ENCODE data around the gene WIPF1.

WIPF1 gene

DNA sequence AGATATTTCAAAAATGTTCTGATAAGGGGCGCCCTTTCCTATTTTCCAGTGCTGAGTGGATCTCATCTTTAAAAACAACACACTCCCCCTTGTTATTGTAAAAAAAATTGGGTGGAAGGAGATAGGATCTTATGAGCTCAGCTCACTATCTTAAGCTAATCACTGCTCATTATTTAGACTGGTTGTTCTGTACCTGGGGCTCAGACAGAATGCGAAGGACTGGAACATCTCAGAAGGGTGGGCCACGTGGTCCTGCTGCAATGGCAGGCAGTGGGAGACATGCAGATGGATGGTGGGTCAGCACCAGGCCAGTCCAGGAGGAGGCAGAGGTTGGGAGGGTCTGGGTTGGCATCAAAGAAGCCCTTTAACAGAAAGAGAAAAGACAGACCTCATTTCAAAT lies 62.5 kb downstream of the WIPF1 start:
- Histone ChIP-seq H3K36me3 (ENCODE audit: control insufficient read depth, low read length) (no peaks in the 10 kb centered on the region), H3K79me2 (ENCODE audit: control insufficient read depth, low read length) (no peaks in the 10 kb centered on the region), H3K4me3 (ENCODE audit: low read length) (no peak overlapping the region), H3K9me3 (ENCODE audit: control insufficient read depth, insufficient read depth, low read length) (no peaks in the 10 kb centered on the region), H3K4me2 (ENCODE audit: low read length) (no peak overlapping the region), H3K4me1 (ENCODE audit: control insufficient read depth, low read length) (no peaks in the 10 kb centered on the region), H3K27ac (ENCODE audit: low read depth, low read length) (no peak overlapping the region), H3K27me3 (ENCODE audit: control insufficient read depth, low read length) (peaks cover 4% of the 10 kb centered on the region), H4K20me1 (ENCODE audit: control insufficient read depth, insufficient read depth, low read depth, low read length) (no peaks in the 10 kb centered on the region), H3F3A (ENCODE audit: control insufficient read depth, insufficient read depth) (no peaks in the 10 kb centered on the region), H3K9me2 (replicated peaks; ENCODE audit: control insufficient read depth, low read length) (no peaks in the 10 kb centered on the region)
- no peak for TF ChIP-seq EZH2phosphoT487 (IDR thresholded peaks at IDR 0.05; ENCODE audit: borderline replicate concordance, low read length)
- TF ChIP-seq, protein P1, sequence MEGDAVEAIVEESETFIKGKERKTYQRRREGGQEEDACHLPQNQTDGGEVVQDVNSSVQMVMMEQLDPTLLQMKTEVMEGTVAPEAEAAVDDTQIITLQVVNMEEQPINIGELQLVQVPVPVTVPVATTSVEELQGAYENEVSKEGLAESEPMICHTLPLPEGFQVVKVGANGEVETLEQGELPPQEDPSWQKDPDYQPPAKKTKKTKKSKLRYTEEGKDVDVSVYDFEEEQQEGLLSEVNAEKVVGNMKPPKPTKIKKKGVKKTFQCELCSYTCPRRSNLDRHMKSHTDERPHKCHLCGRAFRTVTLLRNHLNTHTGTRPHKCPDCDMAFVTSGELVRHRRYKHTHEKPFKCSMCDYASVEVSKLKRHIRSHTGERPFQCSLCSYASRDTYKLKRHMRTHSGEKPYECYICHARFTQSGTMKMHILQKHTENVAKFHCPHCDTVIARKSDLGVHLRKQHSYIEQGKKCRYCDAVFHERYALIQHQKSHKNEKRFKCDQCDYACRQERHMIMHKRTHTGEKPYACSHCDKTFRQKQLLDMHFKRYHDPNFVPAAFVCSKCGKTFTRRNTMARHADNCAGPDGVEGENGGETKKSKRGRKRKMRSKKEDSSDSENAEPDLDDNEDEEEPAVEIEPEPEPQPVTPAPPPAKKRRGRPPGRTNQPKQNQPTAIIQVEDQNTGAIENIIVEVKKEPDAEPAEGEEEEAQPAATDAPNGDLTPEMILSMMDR (IDR thresholded peaks at IDR 0.05; ENCODE audit: low read depth, low read length, poor library complexity, severe bottlenecking) = no peak

DNA sequence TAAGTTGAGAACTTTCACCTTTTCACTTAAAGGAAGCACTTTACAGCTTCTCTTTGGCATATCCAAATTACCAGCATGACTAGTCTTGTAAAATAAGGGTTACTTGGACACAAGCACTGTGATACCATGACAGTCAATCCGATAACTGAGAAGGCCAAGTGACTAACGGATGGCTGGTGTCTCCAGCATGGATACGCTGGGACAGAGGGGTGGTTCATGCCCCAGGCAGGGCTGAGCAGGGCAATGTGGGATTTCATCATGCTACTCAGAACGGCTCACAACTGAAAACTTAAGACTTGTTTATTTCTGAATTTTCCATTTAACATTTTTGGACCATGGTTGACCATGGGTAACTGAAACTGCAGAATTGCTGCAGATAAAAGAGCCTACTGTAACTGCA lies 67.7 kb downstream of the WIPF1 start:
- no peaks in the 10 kb centered on the region for H3K9me3 ChIP-seq (ENCODE audit: control insufficient read depth, insufficient read depth, low read length)
- H3K36me3 ChIP-seq (ENCODE audit: control insufficient read depth, low read length) = no peaks in the 10 kb centered on the region
- no peak overlapping the region for H3K27ac ChIP-seq (ENCODE audit: low read depth, low read length)
- no peaks in the 10 kb centered on the region for H3F3A ChIP-seq (ENCODE audit: control insufficient read depth, insufficient read depth)
- H3K79me2 ChIP-seq (ENCODE audit: control insufficient read depth, low read length) = no peaks in the 10 kb centered on the region
- H3K27me3 ChIP-seq (ENCODE audit: control insufficient read depth, low read length) = peaks cover 8% of the 10 kb centered on the region
- H3K9me2 ChIP-seq (replicated peaks; ENCODE audit: control insufficient read depth, low read length) = no peaks in the 10 kb centered on the region
- no peaks in the 10 kb centered on the region for H3K4me1 ChIP-seq (ENCODE audit: control insufficient read depth, low read length)
- no peak overlapping the region for H3K4me3 ChIP-seq (ENCODE audit: low read length)
- TF ChIP-seq, protein P1 (IDR thresholded peaks at IDR 0.05; ENCODE audit: low read depth, low read length, poor library complexity, severe bottlenecking) = no peak
- no peak for TF ChIP-seq EZH2phosphoT487 (IDR thresholded peaks at IDR 0.05; ENCODE audit: borderline replicate concordance, low read length)
- no peak overlapping the region for H3K4me2 ChIP-seq (ENCODE audit: low read length)
- no peaks in the 10 kb centered on the region for H4K20me1 ChIP-seq (ENCODE audit: control insufficient read depth, insufficient read depth, low read depth, low read length)

DNA sequence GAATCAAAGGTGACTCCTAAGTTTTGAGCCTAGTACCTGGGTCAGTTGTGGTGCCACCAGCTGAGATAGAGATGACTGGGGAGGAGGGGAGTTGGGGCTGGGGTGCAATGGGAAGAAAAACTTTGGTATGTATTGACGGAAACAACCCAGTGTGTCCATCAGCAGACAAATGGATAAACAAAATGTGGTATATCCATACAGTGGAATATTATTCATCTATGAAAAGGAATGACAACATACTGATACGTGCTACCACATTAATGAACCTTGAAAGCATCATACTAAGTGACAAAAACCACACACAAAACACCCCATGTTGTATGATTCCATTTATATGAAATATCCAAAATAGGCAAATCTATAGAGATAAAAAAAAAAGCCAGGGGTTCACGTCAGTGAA lies 69.6 kb downstream of the WIPF1 start:
- Histone ChIP-seq H3F3A (ENCODE audit: control insufficient read depth, insufficient read depth) (no peaks in the 10 kb centered on the region), H3K27me3 (ENCODE audit: control insufficient read depth, low read length) (peaks cover 8% of the 10 kb centered on the region), H3K4me1 (ENCODE audit: control insufficient read depth, low read length) (no peaks in the 10 kb centered on the region), H3K79me2 (ENCODE audit: control insufficient read depth, low read length) (no peaks in the 10 kb centered on the region), H4K20me1 (ENCODE audit: control insufficient read depth, insufficient read depth, low read depth, low read length) (no peaks in the 10 kb centered on the region), H3K4me2 (ENCODE audit: low read length) (no peak overlapping the region), H3K9me3 (ENCODE audit: control insufficient read depth, insufficient read depth, low read length) (no peaks in the 10 kb centered on the region), H3K27ac (ENCODE audit: low read depth, low read length) (no peak overlapping the region), H3K4me3 (ENCODE audit: low read length) (no peak overlapping the region), H3K9me2 (replicated peaks; ENCODE audit: control insufficient read depth, low read length) (no peaks in the 10 kb centered on the region), H3K36me3 (ENCODE audit: control insufficient read depth, low read length) (no peaks in the 10 kb centered on the region)
- TF ChIP-seq, protein P1 (IDR thresholded peaks at IDR 0.05; ENCODE audit: low read depth, low read length, poor library complexity, severe bottlenecking) = no peak
- TF ChIP-seq EZH2phosphoT487 (IDR thresholded peaks at IDR 0.05; ENCODE audit: borderline replicate concordance, low read length) = no peak
